ENCODE data around the gene TMEM147. TPM values are rescaled to one million over a fixed set of nuclear protein-coding genes. Genes with fewer than 3 reads are reported as not detected.

TMEM147 gene
- total RNA-seq, 1 donor from 2014 or later = 69.3 TPM

DNA sequence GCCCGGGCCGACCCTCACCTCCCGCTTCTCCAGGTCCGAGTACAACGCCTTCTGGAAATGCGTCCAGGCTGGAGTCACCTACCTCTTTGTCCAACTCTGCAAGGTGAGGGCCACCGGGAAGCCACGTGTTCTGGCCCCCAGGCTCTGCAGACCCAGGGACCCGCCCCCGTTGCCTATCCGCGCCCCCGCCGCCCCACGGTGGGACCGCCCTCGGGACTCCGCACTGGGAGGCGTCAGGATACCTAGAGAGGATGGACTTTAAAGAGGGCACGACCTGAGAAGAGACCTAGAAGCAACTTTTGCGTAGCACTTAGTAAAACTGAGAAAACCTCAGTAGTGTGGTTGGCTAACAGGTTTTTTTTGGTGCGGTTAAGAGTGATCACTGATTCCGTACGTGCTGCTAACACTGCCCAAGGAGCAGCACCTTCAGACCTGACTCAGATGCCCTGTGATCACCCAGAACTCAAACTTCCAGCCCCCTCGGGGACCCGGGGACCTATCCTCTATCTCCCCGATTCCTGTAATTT, 492 bp downstream of the TMEM147 start:
- FAIRE-seq (no peak), DNase-seq (ENCODE audit: low read depth) (no peak)
- peaks cover 15% of the 10 kb centered on the region for H3K4me1 ChIP-seq (ENCODE audit: insufficient read depth, low read length)
- H3K36me3 ChIP-seq (ENCODE audit: insufficient read depth, low read length) = no peaks in the 10 kb centered on the region
- Mint-ChIP-seq H3K4me3 (ENCODE audit: unreplicated experiment) (peak overlapping the region; percentile 90), H3K36me3 (ENCODE audit: low read depth, unreplicated experiment) (peaks cover 26% of the 10 kb centered on the region), H3K27me3 (ENCODE audit: low read depth, unreplicated experiment) (no peaks in the 10 kb centered on the region), H3K27ac (ENCODE audit: unreplicated experiment) (peak overlapping the region; percentile 79), H3K4me1 (ENCODE audit: low read depth, unreplicated experiment) (peaks cover 8% of the 10 kb centered on the region), H3K9me3 (ENCODE audit: unreplicated experiment) (no peaks in the 10 kb centered on the region)
- no peaks in the 10 kb centered on the region for H3K27me3 ChIP-seq (ENCODE audit: insufficient read depth, low read length)
- H3K4me2 ChIP-seq (ENCODE audit: low read length) = peak overlapping the region; percentile 98
- peak overlapping the region; percentile 90 for H2AFZ ChIP-seq (ENCODE audit: low read depth, low read length)
- H4K20me1 ChIP-seq (ENCODE audit: insufficient read depth, low read length) = peaks cover 21% of the 10 kb centered on the region
- H3K79me2 ChIP-seq (ENCODE audit: insufficient read depth, low read length) = peaks cover 39% of the 10 kb centered on the region
- peak overlapping the region; percentile 95 for H3K9ac ChIP-seq (ENCODE audit: low read length)
- peak overlapping the region; percentile 88 for H3K4me3 ChIP-seq (ENCODE audit: insufficient read depth, low read depth, low read length)
- TF ChIP-seq, protein P1, sequence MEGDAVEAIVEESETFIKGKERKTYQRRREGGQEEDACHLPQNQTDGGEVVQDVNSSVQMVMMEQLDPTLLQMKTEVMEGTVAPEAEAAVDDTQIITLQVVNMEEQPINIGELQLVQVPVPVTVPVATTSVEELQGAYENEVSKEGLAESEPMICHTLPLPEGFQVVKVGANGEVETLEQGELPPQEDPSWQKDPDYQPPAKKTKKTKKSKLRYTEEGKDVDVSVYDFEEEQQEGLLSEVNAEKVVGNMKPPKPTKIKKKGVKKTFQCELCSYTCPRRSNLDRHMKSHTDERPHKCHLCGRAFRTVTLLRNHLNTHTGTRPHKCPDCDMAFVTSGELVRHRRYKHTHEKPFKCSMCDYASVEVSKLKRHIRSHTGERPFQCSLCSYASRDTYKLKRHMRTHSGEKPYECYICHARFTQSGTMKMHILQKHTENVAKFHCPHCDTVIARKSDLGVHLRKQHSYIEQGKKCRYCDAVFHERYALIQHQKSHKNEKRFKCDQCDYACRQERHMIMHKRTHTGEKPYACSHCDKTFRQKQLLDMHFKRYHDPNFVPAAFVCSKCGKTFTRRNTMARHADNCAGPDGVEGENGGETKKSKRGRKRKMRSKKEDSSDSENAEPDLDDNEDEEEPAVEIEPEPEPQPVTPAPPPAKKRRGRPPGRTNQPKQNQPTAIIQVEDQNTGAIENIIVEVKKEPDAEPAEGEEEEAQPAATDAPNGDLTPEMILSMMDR (IDR thresholded peaks at IDR 0.05; ENCODE audit: insufficient read depth, low read depth, low read length) = no peak
- H3K9me3 ChIP-seq (ENCODE audit: insufficient read depth, low read depth, low read length) = no peaks in the 10 kb centered on the region
- peak overlapping the region; percentile 88 for H3K27ac ChIP-seq (ENCODE audit: low read depth, low read length)

- H3K27me3 ChIP-seq (ENCODE audit: insufficient read depth, low read length) = no peaks in the 10 kb centered on the region
- TF ChIP-seq, protein P1 (IDR thresholded peaks at IDR 0.05; ENCODE audit: insufficient read depth, low read depth, low read length) = no peak
- TF ChIP-seq EZH2 (IDR thresholded peaks at IDR 0.05; ENCODE audit: insufficient read depth, low read length) = no peak
- peaks cover 39% of the 10 kb centered on the region for H3K79me2 ChIP-seq (ENCODE audit: insufficient read depth, low read length)
- H3K4me2 ChIP-seq (ENCODE audit: low read length) = peak overlapping the region; percentile 98
- H3K4me1 ChIP-seq (ENCODE audit: insufficient read depth, low read length) = peaks cover 15% of the 10 kb centered on the region
- no peak overlapping the region for H2AFZ ChIP-seq (ENCODE audit: low read depth, low read length)
- no peak for FAIRE-seq
- H3K4me1 Mint-ChIP-seq (ENCODE audit: low read depth, unreplicated experiment) = peaks cover 8% of the 10 kb centered on the region
- H3K4me3 ChIP-seq (ENCODE audit: insufficient read depth, low read depth, low read length) = peak overlapping the region; percentile 88
- no peaks in the 10 kb centered on the region for H3K27me3 Mint-ChIP-seq (ENCODE audit: low read depth, unreplicated experiment)
- H3K9me3 ChIP-seq (ENCODE audit: insufficient read depth, low read depth, low read length) = no peaks in the 10 kb centered on the region
- no peaks in the 10 kb centered on the region for H3K36me3 ChIP-seq (ENCODE audit: insufficient read depth, low read length)
- DNase-seq (ENCODE audit: low read depth) = no peak
- H3K9me3 Mint-ChIP-seq (ENCODE audit: unreplicated experiment) = no peaks in the 10 kb centered on the region
- peak overlapping the region; percentile 79 for H3K27ac Mint-ChIP-seq (ENCODE audit: unreplicated experiment)
- peak overlapping the region; percentile 90 for H3K4me3 Mint-ChIP-seq (ENCODE audit: unreplicated experiment)
- H3K36me3 Mint-ChIP-seq (ENCODE audit: low read depth, unreplicated experiment) = peaks cover 27% of the 10 kb centered on the region
- H4K20me1 ChIP-seq (ENCODE audit: insufficient read depth, low read length) = peaks cover 21% of the 10 kb centered on the region
- H3K27ac ChIP-seq (ENCODE audit: low read depth, low read length) = no peak overlapping the region
- peak overlapping the region; percentile 95 for H3K9ac ChIP-seq (ENCODE audit: low read length)
These were observed 1.1 kb downstream of the TMEM147 start for GRCh38 chr19:35546532-35546931.

GRCh38 chr19:35549174-35549788, 3.9 kb downstream of the TMEM147 start:
- DNase-seq (ENCODE audit: low read depth) = no peak
- H3K4me3 ChIP-seq (ENCODE audit: insufficient read depth, low read depth, low read length) = no peak overlapping the region
- Mint-ChIP-seq H3K4me3 (ENCODE audit: unreplicated experiment) (peak overlapping the region; percentile 4), H3K4me1 (ENCODE audit: low read depth, unreplicated experiment) (peaks cover 6% of the 10 kb centered on the region), H3K27ac (ENCODE audit: unreplicated experiment) (no peak overlapping the region), H3K9me3 (ENCODE audit: unreplicated experiment) (no peaks in the 10 kb centered on the region), H3K27me3 (ENCODE audit: low read depth, unreplicated experiment) (peaks cover 17% of the 10 kb centered on the region), H3K36me3 (ENCODE audit: low read depth, unreplicated experiment) (peaks cover 17% of the 10 kb centered on the region)
- H3K4me2 ChIP-seq (ENCODE audit: low read length) = no peak overlapping the region
- TF ChIP-seq, protein P1 (IDR thresholded peaks at IDR 0.05; ENCODE audit: insufficient read depth, low read depth, low read length) = peak; percentile 67
- TF ChIP-seq EZH2 (IDR thresholded peaks at IDR 0.05; ENCODE audit: insufficient read depth, low read length) = no peak
- H4K20me1 ChIP-seq (ENCODE audit: insufficient read depth, low read length) = peaks cover 21% of the 10 kb centered on the region
- no peak overlapping the region for H2AFZ ChIP-seq (ENCODE audit: low read depth, low read length)
- H3K79me2 ChIP-seq (ENCODE audit: insufficient read depth, low read length) = peaks cover 32% of the 10 kb centered on the region
- no peaks in the 10 kb centered on the region for H3K36me3 ChIP-seq (ENCODE audit: insufficient read depth, low read length)
- H3K27me3 ChIP-seq (ENCODE audit: insufficient read depth, low read length) = no peaks in the 10 kb centered on the region
- H3K4me1 ChIP-seq (ENCODE audit: insufficient read depth, low read length) = peaks cover 15% of the 10 kb centered on the region
- no peak overlapping the region for H3K27ac ChIP-seq (ENCODE audit: low read depth, low read length)
- no peak overlapping the region for H3K9ac ChIP-seq (ENCODE audit: low read length)
- H3K9me3 ChIP-seq (ENCODE audit: insufficient read depth, low read depth, low read length) = no peaks in the 10 kb centered on the region
- no peak for FAIRE-seq
